ENCODE results near the gene DMTF1.
"Not testable (repeated sequence)": the region's sequence is repeated elsewhere in the genome, so short reads cannot be mapped to it uniquely, and the experiment has no call there.

DMTF1 gene

GRCh38 chr7:87226495-87226894, 74.2 kb downstream of the DMTF1 start:
- FAIRE-seq (peak; percentile 63), DNase-seq (ENCODE audit: insufficient read length, low spot score) (no peak)
- TF ChIP-seq TAF1 (IDR thresholded peaks at IDR 0.05; ENCODE audit: low read depth, low read length) (no peak), SPI1 (IDR thresholded peaks at IDR 0.05; ENCODE audit: low read depth, low read length) (peak; percentile 45)

- TF ChIP-seq POLR2AphosphoS5 (IDR thresholded peaks at IDR 0.05; ENCODE audit: low read depth, low read length), result no peak
- no peak for TF ChIP-seq SPI1 (IDR thresholded peaks at IDR 0.05; ENCODE audit: low read depth, low read length)
- no peak for TF ChIP-seq TAF1 (IDR thresholded peaks at IDR 0.05; ENCODE audit: low read depth, low read length)
- no peak for TF ChIP-seq POLR2A (IDR thresholded peaks at IDR 0.05; ENCODE audit: low read depth, low read length)
- no peak for TF ChIP-seq PAX5 (IDR thresholded peaks at IDR 0.05; ENCODE audit: insufficient read depth, low read length, severe bottlenecking)
- no peak for TF ChIP-seq POU2F2 (IDR thresholded peaks at IDR 0.05; ENCODE audit: low read depth, low read length)
- no peak for FAIRE-seq
- no peak for DNase-seq (ENCODE audit: insufficient read length, low spot score)
Measured at GRCh38 chr7:87231258-87231657, 79.0 kb downstream of the DMTF1 start.

GRCh38 chr7:87231711-87232110, 79.5 kb downstream of the DMTF1 start:
- no peak for TF ChIP-seq POU2F2 (IDR thresholded peaks at IDR 0.05; ENCODE audit: low read depth, low read length)
- TF ChIP-seq POLR2A (IDR thresholded peaks at IDR 0.05; ENCODE audit: low read depth, low read length), result no peak
- TF ChIP-seq POLR2AphosphoS5 (IDR thresholded peaks at IDR 0.05; ENCODE audit: low read depth, low read length), result no peak
- TF ChIP-seq PAX5 (IDR thresholded peaks at IDR 0.05; ENCODE audit: insufficient read depth, low read length, severe bottlenecking), result no peak
- DNase-seq (ENCODE audit: insufficient read length, low spot score), result no peak
- no peak for FAIRE-seq

GRCh38 chr7:87234949-87235348, 82.7 kb downstream of the DMTF1 start:
- FAIRE-seq, result peak; percentile 13
- no peak for DNase-seq (ENCODE audit: insufficient read length, low spot score)

GRCh38 chr7:87238464-87239051, 86.3 kb downstream of the DMTF1 start:
- not testable (repeated sequence) for DNase-seq (ENCODE audit: insufficient read length, low spot score); FAIRE-seq

More at GRCh38 chr7:87234949-87235348, 82.7 kb downstream of the DMTF1 start:
- TF ChIP-seq POLR2AphosphoS5 (IDR thresholded peaks at IDR 0.05; ENCODE audit: low read depth, low read length), result no peak
- TF ChIP-seq POU2F2 (IDR thresholded peaks at IDR 0.05; ENCODE audit: low read depth, low read length), result no peak
- no peak for TF ChIP-seq TAF1 (IDR thresholded peaks at IDR 0.05; ENCODE audit: low read depth, low read length)
- no peak for TF ChIP-seq PAX5 (IDR thresholded peaks at IDR 0.05; ENCODE audit: insufficient read depth, low read length, severe bottlenecking)
- TF ChIP-seq POLR2A (IDR thresholded peaks at IDR 0.05; ENCODE audit: low read depth, low read length), result no peak
- no peak for TF ChIP-seq SPI1 (IDR thresholded peaks at IDR 0.05; ENCODE audit: low read depth, low read length)

GRCh38 chr7:87245671-87246070, 93.4 kb downstream of the DMTF1 start:
- not testable (repeated sequence) for FAIRE-seq

More at GRCh38 chr7:87245671-87246070, 93.4 kb downstream of the DMTF1 start:
- not testable (repeated sequence) for DNase-seq (ENCODE audit: insufficient read length, low spot score)

All from GM12891 (cell line).